AG04450 (cell line): Measurements from ENCODE around the gene ADAMTS6. TPM values are rescaled to one million over a fixed set of nuclear protein-coding genes. Genes with fewer than 3 reads are reported as not detected.

Source experiments
- CTCF ChIA-PET: fragments of 300-600, 350-600 bp; formaldehyde crosslinking; extraction: SDS; loops from one replicate; lab custom pipeline; 2022; ENCODE audit warnings: antibody characterized with exemption, inconsistent platforms; lab: Charles Lee
- POLR2A ChIA-PET: fragments of 350-600 bp; formaldehyde crosslinking; extraction: SDS; loops from one replicate; lab custom pipeline; 2021; ENCODE audit warnings: antibody characterized with exemption, inconsistent platforms; lab: Yijun Ruan, JAX
- DNase-seq: peaks from one replicate; pipeline ENCODE4 v3.0.0-alpha.2; 2011; ENCODE audit warnings: low read depth, low spot score
- H3K27ac ChIP-seq: one replicate; pipeline ENCODE4 v1.5.1; 2012; ENCODE audit warnings: low read depth, low read length, control low read depth
- H3K27me3 ChIP-seq: one replicate; pipeline ENCODE4 v1.6.0; 2012; ENCODE audit warnings: low read length; ENCODE audit not compliant: control insufficient read depth, insufficient read depth
- H3K4me3 ChIP-seq: 2 replicates; pipeline ENCODE4 v1.5.1; 2011; ENCODE audit warnings: mild to moderate bottlenecking, low read depth, low read length, control low read depth
- H3K9me3 ChIP-seq: 2 replicates; pipeline ENCODE4 v1.5.1; 2012; ENCODE audit warnings: low read length; ENCODE audit not compliant: control insufficient read depth, insufficient read depth
- polyA plus RNA-seq: library from polyadenylated mRNA; depleted of rRNA; stranded (reverse); fragments of >200 nt; gene quantifications from 2 replicates; pipeline ENCODE4 v1.2.3, GENCODE V29; 2011
- TF ChIP-seq, protein P1 (sequence below): IDR thresholded peaks from 2 replicates; pipeline ENCODE4 v1.5.1; 2011; ENCODE audit warnings: low read depth, low read length, control low read depth, inconsistent platforms

ADAMTS6 gene
- polyA plus RNA-seq, 1 experiment: 22.5 TPM

DNA sequence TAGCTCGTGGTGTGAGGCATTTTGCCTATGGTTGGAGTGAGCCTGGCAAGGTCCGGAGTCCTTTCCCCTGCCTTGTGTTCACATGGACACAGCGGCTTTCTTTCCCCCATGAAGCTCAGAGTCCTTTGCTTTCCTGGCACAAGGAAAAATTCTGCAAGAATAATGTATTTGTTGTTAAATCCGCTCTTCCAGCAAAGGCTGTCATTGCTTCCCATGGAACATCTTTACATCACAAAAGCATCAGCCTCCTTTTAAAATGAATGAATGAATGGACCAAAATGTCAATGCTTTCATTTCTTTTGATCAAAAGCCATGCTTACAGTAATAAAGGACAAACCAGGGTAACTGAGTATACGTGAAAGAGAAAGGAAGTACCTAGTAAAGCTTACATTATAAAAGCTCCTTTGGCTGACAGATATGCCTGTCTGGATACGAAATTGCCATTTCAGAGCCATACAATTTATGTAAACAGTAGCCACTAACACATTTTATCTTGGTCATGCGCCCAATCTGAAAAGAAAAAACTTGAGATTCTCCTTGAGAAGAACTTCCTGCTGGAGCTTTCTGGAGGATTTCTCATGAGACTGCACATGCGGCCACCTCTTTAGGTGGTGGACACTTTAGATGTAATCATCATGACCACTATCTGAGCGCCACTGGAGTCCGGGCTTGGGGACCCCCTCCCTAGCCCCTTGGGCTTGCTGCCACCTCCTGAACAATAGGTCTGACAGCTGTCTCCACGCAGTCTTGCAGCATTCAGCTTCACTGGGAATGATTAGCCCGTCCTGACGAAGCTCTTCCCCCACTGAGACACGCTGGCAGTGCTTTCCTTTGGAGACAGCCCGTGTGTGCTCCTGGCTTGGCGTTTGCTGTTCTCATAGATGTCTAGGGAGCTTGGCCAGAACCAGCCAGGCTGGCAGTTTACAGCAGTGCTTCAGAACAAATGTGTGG lies 355.9 kb downstream of the ADAMTS6 start:
- H3K27me3 ChIP-seq: no peaks in the 10 kb centered on the region
- no peak for DNase-seq
- peak overlapping the region; percentile 99 for H3K27ac ChIP-seq
- TF ChIP-seq, protein P1, sequence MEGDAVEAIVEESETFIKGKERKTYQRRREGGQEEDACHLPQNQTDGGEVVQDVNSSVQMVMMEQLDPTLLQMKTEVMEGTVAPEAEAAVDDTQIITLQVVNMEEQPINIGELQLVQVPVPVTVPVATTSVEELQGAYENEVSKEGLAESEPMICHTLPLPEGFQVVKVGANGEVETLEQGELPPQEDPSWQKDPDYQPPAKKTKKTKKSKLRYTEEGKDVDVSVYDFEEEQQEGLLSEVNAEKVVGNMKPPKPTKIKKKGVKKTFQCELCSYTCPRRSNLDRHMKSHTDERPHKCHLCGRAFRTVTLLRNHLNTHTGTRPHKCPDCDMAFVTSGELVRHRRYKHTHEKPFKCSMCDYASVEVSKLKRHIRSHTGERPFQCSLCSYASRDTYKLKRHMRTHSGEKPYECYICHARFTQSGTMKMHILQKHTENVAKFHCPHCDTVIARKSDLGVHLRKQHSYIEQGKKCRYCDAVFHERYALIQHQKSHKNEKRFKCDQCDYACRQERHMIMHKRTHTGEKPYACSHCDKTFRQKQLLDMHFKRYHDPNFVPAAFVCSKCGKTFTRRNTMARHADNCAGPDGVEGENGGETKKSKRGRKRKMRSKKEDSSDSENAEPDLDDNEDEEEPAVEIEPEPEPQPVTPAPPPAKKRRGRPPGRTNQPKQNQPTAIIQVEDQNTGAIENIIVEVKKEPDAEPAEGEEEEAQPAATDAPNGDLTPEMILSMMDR: no peak
- no peak overlapping the region for H3K4me3 ChIP-seq
- H3K9me3 ChIP-seq: no peaks in the 10 kb centered on the region
- CTCF ChIA-PET: interaction anchor here (1.1 to 3.1 kb wide), 4 partner anchors 9 to 357 kb away, joined by 4 to 13 read pairs (median 6); no protein-coding TSS in a partner anchor
- POLR2A ChIA-PET: interaction anchor here (0.5 to 4.2 kb wide), 12 partner anchors 20 to 383 kb away, joined by 3 to 31 read pairs (median 6); partner anchors contain the start of gene ADAMTS6

DNA sequence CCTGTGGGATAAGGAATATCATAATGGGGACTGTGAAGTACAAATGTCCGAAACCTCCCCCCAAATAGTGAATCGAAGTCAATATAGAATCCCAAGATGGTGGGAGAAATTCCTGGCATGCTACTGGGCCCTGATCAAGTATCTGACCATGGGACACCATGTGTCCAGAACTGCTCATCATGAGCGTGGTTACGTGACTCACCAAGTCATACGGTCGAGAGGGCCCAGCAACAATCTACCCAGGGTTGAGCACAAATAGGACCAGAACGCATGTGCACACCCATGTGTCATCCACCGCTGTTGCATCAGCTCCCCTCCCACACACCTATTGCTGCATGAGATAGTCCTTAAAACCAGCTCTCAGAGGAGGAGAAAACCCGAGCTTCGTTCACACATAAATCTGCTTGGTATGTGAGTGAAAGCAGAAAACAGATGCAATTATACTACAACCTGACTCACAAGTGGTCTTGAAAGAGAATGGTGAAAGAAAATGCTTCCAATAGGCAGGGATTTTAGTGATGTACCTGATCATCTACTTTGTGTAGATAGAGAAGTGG lies 359.8 kb downstream of the ADAMTS6 start:
- ChIA-PET CTCF (no interaction called here), POLR2A (no interaction called here)
- TF ChIP-seq, protein P1: no peak

DNA sequence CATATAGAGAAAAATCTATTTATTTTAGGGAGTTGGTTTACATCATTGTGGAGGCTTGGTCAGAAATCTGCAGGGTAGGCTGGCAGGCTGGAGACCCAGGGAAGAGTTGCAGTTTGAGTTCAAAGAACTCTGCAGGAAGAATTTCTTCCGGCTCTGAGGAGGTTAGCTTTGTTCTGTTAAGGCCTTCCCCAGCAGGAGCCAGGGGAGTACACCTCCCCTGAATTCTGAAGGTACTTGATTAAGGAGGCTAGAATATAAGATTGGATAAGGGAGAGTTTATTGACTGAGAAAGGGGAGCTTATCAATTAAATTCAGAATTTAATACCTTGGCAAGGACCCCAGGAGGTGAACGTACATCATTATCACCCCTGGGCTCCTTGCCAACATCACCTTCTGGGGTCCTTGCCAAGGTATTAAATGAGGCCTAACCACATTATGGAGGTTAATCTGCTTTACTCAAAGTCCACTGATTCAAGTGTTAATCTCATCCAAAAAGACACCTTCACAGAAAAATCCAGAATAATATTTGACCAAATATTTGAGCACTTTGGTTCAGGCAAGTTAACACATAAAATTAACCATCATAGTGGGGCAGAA lies 361.3 kb downstream of the ADAMTS6 start:
- H3K4me3 ChIP-seq: no peak overlapping the region
- H3K27me3 ChIP-seq: no peaks in the 10 kb centered on the region
- 0 out of 2 replicates have a peak, but pooled peaks cover 2% of the 10 kb centered on the region for H3K9me3 ChIP-seq
- ChIA-PET POLR2A (no interaction called here), CTCF (no interaction called here)
- no peak overlapping the region for H3K27ac ChIP-seq
- DNase-seq: no peak
- TF ChIP-seq, protein P1: no peak

More for the DNA sequence above, 359.8 kb downstream of the ADAMTS6 start:
- no peaks in the 10 kb centered on the region for H3K9me3 ChIP-seq
- H3K4me3 ChIP-seq: no peak overlapping the region
- no peaks in the 10 kb centered on the region for H3K27me3 ChIP-seq
- no peak for DNase-seq
- no peak overlapping the region for H3K27ac ChIP-seq

DNA sequence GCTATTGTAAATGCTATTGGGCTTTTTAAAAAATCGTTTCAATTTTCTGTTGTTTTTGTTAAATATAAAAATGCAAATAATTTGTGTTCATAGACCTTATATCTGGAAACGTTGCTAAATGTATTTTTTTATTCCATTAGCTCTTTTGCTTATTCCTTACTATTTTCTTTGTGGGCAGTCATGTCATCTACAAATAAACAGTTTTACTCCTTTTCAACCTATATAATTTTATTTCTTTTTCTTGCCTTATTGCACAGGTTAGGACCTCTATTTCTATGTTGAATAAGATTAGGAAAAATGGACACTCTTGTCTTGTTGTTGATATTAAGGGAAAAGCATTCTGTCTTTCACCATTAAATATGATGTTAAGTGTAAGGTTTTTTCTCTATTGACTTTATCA lies 364.2 kb downstream of the ADAMTS6 start:
- POLR2A ChIA-PET: no interaction called here
- no peak overlapping the region for H3K4me3 ChIP-seq
- TF ChIP-seq, protein P1: no peak
- no peak overlapping the region for H3K27ac ChIP-seq
- H3K9me3 ChIP-seq: peaks cover 5% of the 10 kb centered on the region; the same call in 1 of the 2 replicates
- H3K27me3 ChIP-seq: no peaks in the 10 kb centered on the region
- CTCF ChIA-PET: interaction anchor here (1.5 kb wide), 1 partner anchor 10 kb away, joined by 6 read pairs; no protein-coding TSS in a partner anchor
- DNase-seq: no peak
